Urothelium cell line (cell line): ENCODE measurements around the gene OR9A4.

Experiments used
- DNase-seq: peaks from one replicate; pipeline ENCODE4 v3.0.0; 2011; ENCODE audit warnings: low spot score, mixed read lengths
- FAIRE-seq: peaks from 2 replicates; lab custom pipeline; 2011; peaks lifted over from hg19 to GRCh38; lab: Jason Lieb, UNC

The OR9A4 gene

DNA sequence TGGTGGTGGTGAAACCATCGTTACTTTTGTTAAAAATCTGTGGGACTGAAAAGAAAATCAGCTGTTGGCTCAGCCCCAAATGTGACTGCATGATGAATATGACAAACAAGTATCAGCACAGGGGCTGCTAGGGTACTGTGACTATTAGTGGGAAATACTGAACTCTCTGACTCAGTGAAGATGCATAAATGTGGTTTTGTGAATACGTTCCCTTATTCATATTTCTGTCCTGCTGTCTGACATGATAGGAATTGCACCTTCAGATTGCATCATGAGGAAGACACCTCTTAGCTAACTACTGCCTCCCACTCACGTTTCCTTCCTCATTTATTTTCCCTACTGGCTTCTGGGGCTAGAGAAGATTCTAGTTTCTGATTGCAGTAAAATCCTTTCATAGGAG lies 29.2 kb downstream of the OR9A4 start:
- no peak for DNase-seq
- FAIRE-seq: no peak

DNA sequence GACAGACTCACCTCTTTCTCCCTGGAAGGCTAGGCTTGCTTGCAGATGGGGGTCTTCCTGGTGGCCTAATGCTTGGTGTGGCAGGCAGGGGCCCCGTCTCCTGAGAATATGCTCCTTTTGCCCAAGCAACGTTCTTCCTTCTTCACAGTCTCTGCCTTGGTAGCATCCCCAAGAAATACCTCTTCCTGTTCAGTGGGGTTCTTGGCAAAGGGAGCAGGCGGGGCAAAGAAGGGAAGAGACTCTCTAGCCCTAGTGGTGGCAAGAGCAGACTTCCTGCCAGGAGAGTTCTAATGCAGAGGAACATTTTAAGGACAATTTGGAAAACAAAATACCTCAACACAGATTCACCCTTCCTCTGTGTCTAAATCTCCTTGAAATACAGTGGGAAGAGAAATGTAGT lies 30.6 kb downstream of the OR9A4 start, which contains the start of gene CLEC5A:
CLEC5A (minus strand) TSS at position 179 of the 400 bp plus-strand sequence. CDS start 682 bp downstream, outside the sequence.
- DNase-seq (no peak), FAIRE-seq (no peak)

GRCh38 chr7:141949021-141949420 lies 32.8 kb downstream of the OR9A4 start:
- DNase-seq (no peak), FAIRE-seq (no peak)

- FAIRE-seq (no peak), DNase-seq (no peak)
Observed at GRCh38 chr7:141949451-141949850, 33.3 kb downstream of the OR9A4 start.

DNA sequence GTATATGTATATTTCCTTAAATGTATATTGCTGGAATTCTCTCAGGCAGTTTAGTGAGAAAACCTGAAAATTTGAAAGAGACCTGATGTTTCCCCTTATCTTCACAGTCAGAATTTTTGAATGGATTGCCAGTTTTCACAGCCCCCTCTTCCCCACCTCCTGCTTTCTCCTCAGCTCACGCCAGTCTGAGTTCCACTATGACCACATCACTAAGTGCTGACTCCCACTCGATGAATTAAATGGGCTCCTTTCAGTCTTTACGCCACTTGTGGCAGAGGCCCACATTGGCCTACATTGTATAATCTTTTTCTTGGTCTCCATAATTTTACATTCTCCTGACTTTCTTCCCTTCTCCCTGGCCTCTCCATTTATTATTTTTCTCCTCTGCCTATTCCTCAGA lies 33.7 kb downstream of the OR9A4 start:
- FAIRE-seq: no peak

DNA sequence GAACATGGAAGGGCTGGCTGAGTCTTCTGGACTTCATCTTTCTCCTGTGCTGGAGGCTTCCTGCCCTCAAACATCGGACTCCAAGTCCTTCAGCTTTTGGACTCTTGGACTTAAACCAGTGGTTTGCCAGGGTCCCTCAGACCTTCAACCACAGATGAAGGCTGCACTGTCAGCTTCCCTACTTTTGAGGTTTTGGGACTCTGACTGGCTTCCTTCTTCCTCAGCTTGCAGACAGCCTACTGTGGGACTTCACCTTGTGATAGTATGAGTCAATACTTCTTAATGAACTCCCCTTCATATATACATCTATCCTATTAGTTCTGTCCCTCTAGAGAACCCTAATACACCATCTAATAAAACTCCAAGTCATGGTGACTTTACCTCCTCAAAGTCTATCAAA lies 34.6 kb downstream of the OR9A4 start:
- no peak for FAIRE-seq

More for the DNA sequence above, 33.7 kb downstream of the OR9A4 start:
- DNase-seq: no peak

GRCh38 chr7:141952461-141952860 lies 36.3 kb downstream of the OR9A4 start:
- FAIRE-seq (no peak), DNase-seq (no peak)

More for the DNA sequence above, 34.6 kb downstream of the OR9A4 start:
- DNase-seq: no peak

DNA sequence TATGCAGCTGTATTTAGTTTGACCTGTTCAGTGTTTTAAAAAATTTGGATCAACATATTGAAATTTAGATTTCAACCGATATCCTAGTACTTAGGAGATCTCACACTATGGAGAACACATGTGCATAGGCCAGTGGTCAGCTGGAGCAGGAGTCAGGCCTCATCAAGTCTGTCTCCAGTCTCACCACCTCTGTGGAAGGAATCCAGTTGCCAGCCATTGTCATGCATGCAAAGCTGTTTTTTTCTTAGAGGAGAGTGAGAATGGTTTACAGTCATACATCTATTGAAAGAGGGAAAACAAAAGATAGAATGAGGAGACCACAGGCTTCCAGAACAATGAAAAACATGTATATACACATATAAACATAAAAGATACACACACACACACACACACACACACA lies 38.1 kb downstream of the OR9A4 start:
- no peak for FAIRE-seq
- DNase-seq: no peak

- DNase-seq (no peak), FAIRE-seq (no peak)
Observed at GRCh38 chr7:141956084-141956483, 39.9 kb downstream of the OR9A4 start.

- FAIRE-seq (no peak), DNase-seq (no peak)
Observed at GRCh38 chr7:141960687-141961422, 44.7 kb downstream of the OR9A4 start.
